HepG2 (cell line): ENCODE measurements around the gene CDC123. TPM values are rescaled to one million over a fixed set of nuclear protein-coding genes. Genes with fewer than 3 reads are reported as not detected.

Experiments
- CBX2 ChIP-seq, 2 experiments: fragments of 200-600 bp in 1 of 2; sonication (generic); formaldehyde crosslinking in 1 of 2; IDR thresholded peaks; 2 replicates each; pipeline versions ENCODE4 v1.7.0 to v1.8.1; 2018 to 2022; ENCODE audit warnings: low read depth in 2 of 2, low read length in 1 of 2, mild to moderate bottlenecking in 1 of 2, missing genetic modification reagents in 1 of 2
- CENPBD1 ChIP-seq: sonication (generic); formaldehyde crosslinking; IDR thresholded peaks from 2 replicates; pipeline ENCODE4 v1.8.0; 2022; ENCODE audit warnings: missing genetic modification reagents, low read depth, mild to moderate bottlenecking, borderline replicate concordance
- EED ChIP-seq: sonication (generic); formaldehyde crosslinking; IDR thresholded peaks from 2 replicates; pipeline ENCODE4 v1.5.0; 2020; ENCODE audit warnings: mild to moderate bottlenecking, missing genetic modification reagents
- ELF1 ChIP-seq: sonication (generic); formaldehyde crosslinking; IDR thresholded peaks from 2 replicates; pipeline ENCODE4 v1.4.0; 2020; ENCODE audit warnings: missing genetic modification reagents
- ELF4 ChIP-seq: sonication (generic); formaldehyde crosslinking; IDR thresholded peaks from 2 replicates; pipeline ENCODE4 v1.5.0; 2020; ENCODE audit warnings: missing genetic modification reagents, mild to moderate bottlenecking, moderate library complexity, borderline replicate concordance
- EZH2 ChIP-seq: conservative IDR thresholded peaks from 2 replicates; pipeline ENCODE4 v1.6.1; 2012; ENCODE audit warnings: mild to moderate bottlenecking, low read depth, low read length, moderate library complexity
- GABPA ChIP-seq, 2 experiments: IDR thresholded peaks; 2 replicates each; pipeline ENCODE4 v1.6.1; 2011 to 2016; ENCODE audit warnings: low read depth in 2 of 2, low read length in 1 of 2, missing biosample characterization in 1 of 2, missing genetic modification characterization in 1 of 2
- HNF1B ChIP-seq: sonication (generic); formaldehyde crosslinking; IDR thresholded peaks from 2 replicates; pipeline ENCODE4 v1.5.1; 2020; ENCODE audit warnings: mild to moderate bottlenecking, moderate library complexity, missing genetic modification reagents
- MAFF ChIP-seq: IDR thresholded peaks from 2 replicates; pipeline ENCODE4 v1.6.1; 2011; ENCODE audit warnings: low read depth, low read length, improper control_type of control experiment
- MYC ChIP-seq: sonication (generic); formaldehyde crosslinking; IDR thresholded peaks from 2 replicates; pipeline ENCODE4 v1.9.0; 2021; ENCODE audit warnings: missing genetic modification reagents, borderline replicate concordance
- POLR2G ChIP-seq: fragments of 200-400 bp; formaldehyde crosslinking; IDR thresholded peaks from 2 replicates; pipeline ENCODE4 v1.6.1; 2018; ENCODE audit warnings: mild to moderate bottlenecking, low read depth, low read length, moderate library complexity
- SMAD9 ChIP-seq: sonication (generic); formaldehyde crosslinking; IDR thresholded peaks from 2 replicates; pipeline ENCODE4 v1.5.1; 2020; ENCODE audit warnings: mild to moderate bottlenecking, missing genetic modification reagents
- ZNF354B ChIP-seq: sonication (generic); formaldehyde crosslinking; IDR thresholded peaks from 2 replicates; pipeline ENCODE4 v1.8.0; 2022; ENCODE audit warnings: mild to moderate bottlenecking, missing genetic modification reagents
- ZNF691 ChIP-seq: sonication (generic); formaldehyde crosslinking; IDR thresholded peaks from 2 replicates; pipeline ENCODE4 v1.4.0; 2020; ENCODE audit warnings: missing genetic modification reagents, low read depth, mild to moderate bottlenecking, borderline replicate concordance
- ZNF749 ChIP-seq: sonication (generic); formaldehyde crosslinking; IDR thresholded peaks from 2 replicates; pipeline ENCODE4 v1.8.0; 2022; ENCODE audit warnings: mild to moderate bottlenecking, missing genetic modification reagents, moderate library complexity, borderline replicate concordance
- polyA plus RNA-seq, 8 experiments: library from polyadenylated mRNA; depleted of rRNA in 3 of 8; stranded (reverse) in 7 of 8; unstranded in 1 of 8; fragments of >200 nt; fragmentation: Illumina TruSeq in 4 of 8; extraction: Trizol in 4 of 8; gene quantifications; 2 replicates each; pipeline versions ENCODE4 v1.2.1 to v1.2.3, GENCODE V29; 2011 to 2016; ENCODE audit warnings: low read depth in 4 of 8, missing spikeins in 1 of 8, mixed read lengths in 1 of 8; ENCODE audit not compliant: insufficient read depth in 1 of 8
- total RNA-seq, 5 experiments: library from RNA; depleted of rRNA; stranded (reverse); fragments of >200 nt; fragmentation: Illumina TruSeq; extraction: Trizol; gene quantifications; 2 replicates each; pipeline ENCODE4 v1.2.3, GENCODE V29; 2016; ENCODE audit warnings: low read depth in 1 of 5

CDC123 gene
- total and polyA plus RNA-seq, 2 of the 13 experiments (the other 11 are each of a cell fraction or from before 2014, with no cell fraction given): 63.3 to 153 TPM

GRCh38 chr10:12195603-12196506, at the start of gene CDC123, which contains the start of gene NUDT5 (continued):
- TF ChIP-seq HNF1B (CRISPR knock-in tag) (peak; percentile 75; the same call in 1 of the 2 replicates), ZNF354B (CRISPR knock-in tag) (0 out of 2 replicates have a peak, but pooled peaks have one; percentile 63), MAFF (0 out of 2 replicates have a peak, but pooled peaks have one; percentile 17), ELF4 (peak; percentile 96), CENPBD1 (no peak), MYC (peak; percentile 92), CBX2 (IDR thresholded peaks at IDR 0.05; ENCODE audit: low read depth, low read length) (no peak), CBX2 (CRISPR knock-in tag; IDR thresholded peaks at IDR 0.05; ENCODE audit: low read depth) (no peak), GABPA (IDR thresholded peaks at IDR 0.05; ENCODE audit: low read depth, low read length) (peak; percentile 76), GABPA (CRISPR knock-in tag; IDR thresholded peaks at IDR 0.05; ENCODE audit: low read depth) (peak; percentile 97), ZNF749 (peak; percentile 47; the same call in 1 of the 2 replicates), SMAD9 (CRISPR knock-in tag) (peak; percentile 55; the same call in 1 of the 2 replicates), EZH2 (no peak), POLR2G (peak; percentile 94), EED (CRISPR knock-in tag) (0 out of 2 replicates have a peak, but pooled peaks have one; percentile 2), ELF1 (peak; percentile 91), ZNF691 (CRISPR knock-in tag) (no peak; the same call in 1 of the 2 replicates)
